Activated gamma-delta T cell treated with anti-CD3 and anti-CD28 coated beads, Interleukin-2, amount 50 U/mL, for 16 hours (primary cell): ENCODE data around the gene ZNF605.
"Not testable (repeated sequence)": the region's sequence is repeated elsewhere in the genome, so short reads cannot be mapped to it uniquely, and the experiment has no call there.

Source experiments
- DNase-seq: peaks from one replicate; pipeline ENCODE4 v3.0.0-alpha.2; 2020; ENCODE audit warnings: low read depth

ZNF605 gene

GRCh38 chr12:132907789-132908144, 48.3 kb downstream of the ZNF605 start:
- not testable (repeated sequence) for DNase-seq

GRCh38 chr12:132907216-132907615, 48.9 kb downstream of the ZNF605 start:
- no peak for DNase-seq

- DNase-seq = peak; percentile 81
These were observed 51.3 kb downstream of the ZNF605 start for GRCh38 chr12:132904718-132905328.

GRCh38 chr12:132899033-132899432, 57.1 kb downstream of the ZNF605 start:
- no peak for DNase-seq

GRCh38 chr12:132888852-132889251, 67.3 kb downstream of the ZNF605 start:
- no peak for DNase-seq

GRCh38 chr12:132887513-132888351, 68.4 kb downstream of the ZNF605 start, which contains the start of gene CHFR:
TSS of gene CHFR (minus strand) at chr12:132887605. CDS start at chr12:132887328, 277 bp downstream.
- DNase-seq = peak; percentile 91

GRCh38 chr12:132886529-132887477, 69.3 kb downstream of the ZNF605 start:
- no peak for DNase-seq

- DNase-seq = no peak
These were observed 74.3 kb downstream of the ZNF605 start for GRCh38 chr12:132881818-132882217.

GRCh38 chr12:132874620-132875019, 81.5 kb downstream of the ZNF605 start:
- DNase-seq = not testable (repeated sequence)

GRCh38 chr12:132874175-132874574, 81.9 kb downstream of the ZNF605 start:
- no peak for DNase-seq

GRCh38 chr12:132873724-132874123, 82.4 kb downstream of the ZNF605 start:
- no peak for DNase-seq

GRCh38 chr12:132872975-132873421, 83.1 kb downstream of the ZNF605 start:
- no peak for DNase-seq

- no peak for DNase-seq
These were observed 83.8 kb downstream of the ZNF605 start for GRCh38 chr12:132872073-132872855.

GRCh38 chr12:132869551-132869950, 86.6 kb downstream of the ZNF605 start:
- no peak for DNase-seq
